Measurements from ENCODE around the gene WNT5B.

DNA sequence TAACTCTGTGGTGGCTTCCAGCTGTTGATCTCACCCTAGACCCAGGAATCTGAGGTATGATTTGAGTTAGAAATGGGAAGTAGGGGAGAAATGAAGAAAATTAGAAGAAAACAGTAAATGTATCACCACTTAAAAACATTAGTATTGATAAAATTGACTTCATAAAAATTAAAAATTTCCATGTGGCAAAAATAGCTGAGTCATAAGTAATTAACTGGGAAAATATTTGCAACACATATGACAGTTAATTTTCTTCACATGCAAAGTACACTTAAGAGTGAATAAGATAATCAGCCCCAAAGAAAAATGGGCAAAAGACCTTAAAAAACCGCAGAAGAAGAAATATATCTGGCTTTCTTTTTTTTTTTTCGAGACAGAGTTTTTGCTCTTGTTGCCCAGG, 36.3 kb downstream of the WNT5B start:
- TF ChIP-seq POLR2A (IDR thresholded peaks at IDR 0.05; ENCODE audit: extremely low read depth, insufficient read length), result no peak
- TF ChIP-seq, protein P1, sequence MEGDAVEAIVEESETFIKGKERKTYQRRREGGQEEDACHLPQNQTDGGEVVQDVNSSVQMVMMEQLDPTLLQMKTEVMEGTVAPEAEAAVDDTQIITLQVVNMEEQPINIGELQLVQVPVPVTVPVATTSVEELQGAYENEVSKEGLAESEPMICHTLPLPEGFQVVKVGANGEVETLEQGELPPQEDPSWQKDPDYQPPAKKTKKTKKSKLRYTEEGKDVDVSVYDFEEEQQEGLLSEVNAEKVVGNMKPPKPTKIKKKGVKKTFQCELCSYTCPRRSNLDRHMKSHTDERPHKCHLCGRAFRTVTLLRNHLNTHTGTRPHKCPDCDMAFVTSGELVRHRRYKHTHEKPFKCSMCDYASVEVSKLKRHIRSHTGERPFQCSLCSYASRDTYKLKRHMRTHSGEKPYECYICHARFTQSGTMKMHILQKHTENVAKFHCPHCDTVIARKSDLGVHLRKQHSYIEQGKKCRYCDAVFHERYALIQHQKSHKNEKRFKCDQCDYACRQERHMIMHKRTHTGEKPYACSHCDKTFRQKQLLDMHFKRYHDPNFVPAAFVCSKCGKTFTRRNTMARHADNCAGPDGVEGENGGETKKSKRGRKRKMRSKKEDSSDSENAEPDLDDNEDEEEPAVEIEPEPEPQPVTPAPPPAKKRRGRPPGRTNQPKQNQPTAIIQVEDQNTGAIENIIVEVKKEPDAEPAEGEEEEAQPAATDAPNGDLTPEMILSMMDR (IDR thresholded peaks at IDR 0.05; ENCODE audit: low read depth, low read length), result no peak
- TF ChIP-seq, protein P2, sequence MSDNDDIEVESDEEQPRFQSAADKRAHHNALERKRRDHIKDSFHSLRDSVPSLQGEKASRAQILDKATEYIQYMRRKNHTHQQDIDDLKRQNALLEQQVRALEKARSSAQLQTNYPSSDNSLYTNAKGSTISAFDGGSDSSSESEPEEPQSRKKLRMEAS (IDR thresholded peaks at IDR 0.05; ENCODE audit: low read depth, low read length), result no peak
- no peak for TF ChIP-seq MYC (IDR thresholded peaks at IDR 0.05; ENCODE audit: low read depth, low read length)

Measured in NB4 (cell line).